ENCODE data around the gene FCRL6.

Gene FCRL6

GRCh38 chr1:159800177-159800930, 1.8 kb upstream of the FCRL6 start:
- no peak for DNase-seq

- no peak for DNase-seq
Measured at GRCh38 chr1:159803956-159804689, 2.0 kb downstream of the FCRL6 start.

GRCh38 chr1:159804924-159805323, 2.8 kb downstream of the FCRL6 start:
- no peak for DNase-seq

- no peak for DNase-seq
Measured at GRCh38 chr1:159815926-159816325, 13.8 kb downstream of the FCRL6 start.

- no peak for DNase-seq
Measured at GRCh38 chr1:159817276-159818041, 15.3 kb downstream of the FCRL6 start.

- no peak for DNase-seq
Measured at GRCh38 chr1:159821171-159821867, 19.2 kb downstream of the FCRL6 start.

- DNase-seq, result peak; percentile 88
Measured at GRCh38 chr1:159823406-159823805, 21.2 kb downstream of the FCRL6 start.

- DNase-seq, result no peak
Measured at GRCh38 chr1:159825564-159825963, 23.4 kb downstream of the FCRL6 start.

- DNase-seq, result no peak
Measured at GRCh38 chr1:159826441-159827101, 24.4 kb downstream of the FCRL6 start, which contains the start of gene SLAMF8. Gene SLAMF8, plus strand, starts transcription at chr1:159826873. Its CDS starts 26 bp downstream, at chr1:159826899.

GRCh38 chr1:159827102-159827490, 24.9 kb downstream of the FCRL6 start:
- DNase-seq, result no peak

- no peak for DNase-seq
Measured at GRCh38 chr1:159827549-159827948, 25.4 kb downstream of the FCRL6 start.

- no peak for DNase-seq
Measured at GRCh38 chr1:159828176-159828575, 26.0 kb downstream of the FCRL6 start.

GRCh38 chr1:159828581-159829272, 26.6 kb downstream of the FCRL6 start:
- DNase-seq, result no peak

GRCh38 chr1:159829273-159829634, 27.1 kb downstream of the FCRL6 start:
- DNase-seq, result no peak

GRCh38 chr1:159829822-159830465, 27.8 kb downstream of the FCRL6 start:
- no peak for DNase-seq

- no peak for DNase-seq
Measured at GRCh38 chr1:159830722-159831121, 28.6 kb downstream of the FCRL6 start.

GRCh38 chr1:159831412-159832141, 29.4 kb downstream of the FCRL6 start:
- peak; percentile 58 for DNase-seq

- DNase-seq, result no peak
Measured at GRCh38 chr1:159832309-159832708, 30.1 kb downstream of the FCRL6 start.

- DNase-seq, result no peak
Measured at GRCh38 chr1:159835356-159835755, 33.2 kb downstream of the FCRL6 start.

- DNase-seq, result no peak
Measured at GRCh38 chr1:159835862-159836525, 33.8 kb downstream of the FCRL6 start.
